ENCODE measurements around the gene ABCA7.

DNA sequence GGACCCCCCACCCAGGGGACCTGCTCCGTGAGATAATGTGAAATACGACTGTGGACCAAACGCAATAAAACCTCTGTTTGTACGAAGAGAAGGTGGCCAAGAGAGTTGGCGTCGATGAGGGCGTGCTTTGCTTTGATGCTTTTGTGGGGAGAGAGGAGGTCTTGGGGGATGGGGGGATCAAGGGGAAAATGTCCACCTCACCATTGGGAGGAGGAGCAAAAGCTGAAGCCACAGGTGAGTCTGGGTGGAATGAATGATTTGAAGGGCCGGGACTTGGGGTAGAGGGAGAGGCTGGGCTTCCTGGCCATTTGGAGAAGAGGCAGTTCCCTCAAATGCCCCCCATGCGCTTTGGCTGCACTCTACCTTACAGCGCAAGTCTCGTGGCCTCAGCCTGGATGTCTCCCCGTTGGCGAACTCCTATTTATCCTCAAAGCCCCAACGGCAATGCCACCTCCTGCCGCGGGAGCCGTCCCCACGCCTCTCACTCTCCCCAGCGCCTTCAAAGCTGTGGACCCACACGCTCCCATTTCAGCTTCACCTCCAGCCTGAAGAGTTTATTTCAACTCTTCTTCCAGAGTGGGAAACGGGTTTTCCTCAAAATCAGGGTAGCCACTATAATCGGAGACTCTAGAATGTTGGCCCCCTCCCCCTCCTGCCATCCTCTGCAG is 795 bp upstream of the ABCA7 start:
- TF ChIP-seq, protein P1, sequence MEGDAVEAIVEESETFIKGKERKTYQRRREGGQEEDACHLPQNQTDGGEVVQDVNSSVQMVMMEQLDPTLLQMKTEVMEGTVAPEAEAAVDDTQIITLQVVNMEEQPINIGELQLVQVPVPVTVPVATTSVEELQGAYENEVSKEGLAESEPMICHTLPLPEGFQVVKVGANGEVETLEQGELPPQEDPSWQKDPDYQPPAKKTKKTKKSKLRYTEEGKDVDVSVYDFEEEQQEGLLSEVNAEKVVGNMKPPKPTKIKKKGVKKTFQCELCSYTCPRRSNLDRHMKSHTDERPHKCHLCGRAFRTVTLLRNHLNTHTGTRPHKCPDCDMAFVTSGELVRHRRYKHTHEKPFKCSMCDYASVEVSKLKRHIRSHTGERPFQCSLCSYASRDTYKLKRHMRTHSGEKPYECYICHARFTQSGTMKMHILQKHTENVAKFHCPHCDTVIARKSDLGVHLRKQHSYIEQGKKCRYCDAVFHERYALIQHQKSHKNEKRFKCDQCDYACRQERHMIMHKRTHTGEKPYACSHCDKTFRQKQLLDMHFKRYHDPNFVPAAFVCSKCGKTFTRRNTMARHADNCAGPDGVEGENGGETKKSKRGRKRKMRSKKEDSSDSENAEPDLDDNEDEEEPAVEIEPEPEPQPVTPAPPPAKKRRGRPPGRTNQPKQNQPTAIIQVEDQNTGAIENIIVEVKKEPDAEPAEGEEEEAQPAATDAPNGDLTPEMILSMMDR (conservative IDR thresholded peaks at IDR 0.05 in 1 of 2, IDR thresholded peaks at IDR 0.05 in 1 of 2; ENCODE audit: extremely low read depth in 1 of 2, insufficient read depth in 1 of 2, low read depth in 1 of 2, low read length in 2 of 2) = no peak
- TF ChIP-seq EZH2 (IDR thresholded peaks at IDR 0.05; ENCODE audit: borderline replicate concordance, low read length) = no peak

Data from mammary epithelial cell (primary cell).